NCI-H1092 treated with DMSO at 0.1 percent for 48 hours (cell line): ENCODE results near the gene AKT1.

Experiments used
- DNase-seq: peaks from one replicate; lab custom pipeline; 2025; lab: John Stamatoyannopoulos, UW

AKT1 gene

DNA sequence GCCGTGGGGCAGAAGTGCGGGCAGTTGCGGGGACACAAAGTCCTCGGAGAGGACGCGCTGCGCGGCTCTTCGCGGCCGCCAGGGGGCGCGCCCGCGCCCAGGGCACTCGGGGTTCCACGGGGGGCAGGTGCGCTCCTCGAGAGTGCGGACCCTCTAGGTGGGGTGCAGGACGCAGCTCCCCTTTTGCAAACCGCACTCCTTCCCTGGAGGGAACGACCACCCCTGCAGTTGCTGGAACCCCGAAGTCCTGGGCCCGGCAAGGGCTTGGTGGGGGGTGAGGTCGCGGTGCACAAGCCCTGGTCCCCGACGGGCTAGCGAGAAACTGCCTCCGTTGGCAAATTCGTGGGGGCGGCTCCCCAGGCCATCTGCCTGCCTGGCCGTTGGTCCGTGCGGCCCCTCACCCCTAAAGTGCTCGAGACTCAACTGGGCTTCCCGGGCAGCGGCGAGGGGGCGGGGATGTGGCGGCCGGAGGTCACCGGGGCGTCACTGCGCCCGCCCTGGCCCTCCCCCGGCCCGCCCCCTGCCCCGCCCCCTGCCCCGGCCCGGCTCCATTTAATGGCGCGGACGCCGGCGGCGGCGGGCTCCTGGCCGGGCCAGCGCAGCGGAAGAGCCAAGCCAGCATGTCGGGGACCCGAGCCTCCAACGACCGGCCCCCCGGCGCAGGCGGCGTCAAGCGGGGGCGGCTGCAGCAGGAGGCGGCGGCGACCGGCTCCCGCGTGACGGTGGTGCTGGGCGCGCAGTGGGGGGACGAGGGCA lies 71.7 kb downstream of the AKT1 start, which contains the start of gene ADSS1:
ADSS1 (plus strand) TSS at position 579 of the 756 bp plus-strand sequence; CDS start at position 621, 42 bp downstream.
- DNase-seq = peak; percentile 46

DNA sequence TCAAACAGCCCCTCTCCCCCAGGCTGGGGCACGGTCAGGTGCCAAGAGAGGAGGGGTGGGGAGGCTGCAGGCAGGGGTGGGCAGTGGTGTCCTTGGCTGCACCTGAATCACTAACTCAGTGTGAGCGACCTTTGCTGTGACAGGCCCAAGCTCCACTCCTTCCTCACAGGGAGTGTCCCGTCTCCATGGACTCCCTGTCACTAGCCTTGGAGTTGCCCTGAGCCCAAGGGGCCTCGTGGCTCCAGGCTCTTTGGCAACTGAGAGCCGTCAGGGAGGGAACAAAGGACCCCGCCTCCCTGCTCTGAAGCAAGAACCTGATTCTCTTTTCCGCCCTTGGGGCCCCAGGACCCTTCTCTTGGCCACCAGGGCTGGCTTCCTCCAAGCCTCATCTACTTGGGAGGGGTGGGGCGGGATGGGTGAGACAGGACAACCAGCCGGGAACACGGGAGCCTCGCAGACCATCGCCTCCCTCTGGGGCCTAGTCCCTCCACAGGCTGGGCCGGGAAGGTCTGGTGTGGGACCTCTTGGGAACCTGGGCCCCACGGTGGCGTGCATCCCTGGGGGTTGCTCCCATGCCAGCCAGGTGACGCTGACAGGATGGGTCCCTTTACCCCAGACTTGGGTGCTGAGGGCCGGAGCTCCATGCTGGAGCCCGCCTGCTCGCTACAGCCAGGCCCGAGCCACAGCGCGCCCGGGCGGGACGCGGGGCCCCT lies 72.5 kb downstream of the AKT1 start:
- DNase-seq = no peak

GRCh38 chr14:104721505-104722431 lies 73.8 kb downstream of the AKT1 start:
- no peak for DNase-seq
